GM12865 (cell line): Measurements from ENCODE around the gene SIK2.

Source experiments
- DNase-seq: peaks from one replicate; pipeline ENCODE4 v3.0.0; 2010; ENCODE audit warnings: low read depth
- H3K4me3 ChIP-seq: 2 replicates; pipeline ENCODE4 v1.5.1; 2011; ENCODE audit warnings: mild to moderate bottlenecking, low read depth, low read length, control low read depth
- CTCF ChIP-seq: IDR thresholded peaks from 2 replicates; pipeline ENCODE4 v1.5.1; 2011; ENCODE audit warnings: low read length, control low read depth, low read depth, inconsistent platforms; ENCODE audit not compliant: insufficient read depth; ENCODE audit errors: missing control alignments

The SIK2 gene

GRCh38 chr11:111634981-111635705 lies 32.9 kb downstream of the SIK2 start:
- no peak for TF ChIP-seq CTCF
- no peak for DNase-seq
- no peak overlapping the region for H3K4me3 ChIP-seq

GRCh38 chr11:111635706-111636045 lies 33.4 kb downstream of the SIK2 start:
- no peak for TF ChIP-seq CTCF
- no peak for DNase-seq
- no peak overlapping the region for H3K4me3 ChIP-seq

DNA sequence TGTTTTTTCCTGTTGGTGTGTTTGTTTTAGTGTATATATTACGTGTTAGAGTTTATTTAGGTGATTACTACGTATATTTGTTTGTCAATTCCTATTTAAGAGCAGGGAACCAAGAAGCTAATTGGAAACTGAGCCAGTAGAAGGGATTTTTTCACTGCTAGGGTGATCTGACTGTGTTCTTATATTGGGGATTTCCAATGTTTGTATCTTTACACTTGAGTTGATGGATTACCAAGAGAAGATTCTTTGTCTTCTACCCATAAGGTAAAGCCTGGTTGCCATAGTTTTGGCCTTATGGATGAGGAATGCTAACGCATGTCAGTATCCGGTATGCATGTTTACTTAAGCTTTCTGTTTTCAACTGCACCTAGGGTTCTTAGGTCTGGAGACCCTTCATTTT lies 35.6 kb downstream of the SIK2 start:
- no peak overlapping the region; the same call in 1 of the 2 replicates for H3K4me3 ChIP-seq
- peak; percentile 41 for DNase-seq
- TF ChIP-seq CTCF: no peak

GRCh38 chr11:111639226-111639925 lies 37.1 kb downstream of the SIK2 start:
- no peak for DNase-seq
- no peak for TF ChIP-seq CTCF
- H3K4me3 ChIP-seq: no peak overlapping the region

- TF ChIP-seq CTCF: no peak
- DNase-seq: no peak
Measured at GRCh38 chr11:111641339-111642015, 39.2 kb downstream of the SIK2 start.

DNA sequence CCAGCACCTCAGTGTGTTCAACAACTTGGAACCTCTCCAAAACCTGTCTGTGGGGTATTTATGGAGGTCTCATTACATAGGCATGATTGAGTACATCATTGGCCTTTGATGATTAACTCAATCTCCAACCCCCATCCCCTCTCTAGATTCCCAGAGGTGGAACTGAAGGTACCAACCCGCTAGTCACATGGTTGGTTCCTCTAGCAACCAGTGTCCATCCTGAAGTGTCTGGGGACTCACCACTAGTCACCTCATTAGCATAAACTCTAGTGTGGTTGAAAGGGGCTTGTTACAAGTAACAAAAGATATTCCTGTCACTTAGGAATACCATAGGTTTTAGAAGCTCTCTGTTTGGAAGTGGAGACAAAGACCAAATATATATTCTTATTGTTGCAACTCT lies 40.3 kb downstream of the SIK2 start:
- no peak for TF ChIP-seq CTCF
- no peak overlapping the region for H3K4me3 ChIP-seq
- DNase-seq: no peak

More at GRCh38 chr11:111641339-111642015, 39.2 kb downstream of the SIK2 start:
- no peak overlapping the region for H3K4me3 ChIP-seq
